SK-N-SH treated with all-trans-retinoic acid at 6 μM for 48 hours (cell line): ENCODE measurements around the gene PHACTR3.

Experiments used
- ATAC-seq: fragments of 200-7000 bp; cut with Tn5 transposase; 3 replicates; pipeline ENCODE4 v1.9.1; 2020; ENCODE audit warnings: mild to moderate bottlenecking, moderate library complexity
- ARNTL ChIP-seq: fragments of 450-650 bp; formaldehyde crosslinking; IDR thresholded peaks from 2 replicates; pipeline ENCODE4 v1.5.0; 2020; ENCODE audit warnings: low read depth, mild to moderate bottlenecking, moderate library complexity, borderline replicate concordance
- CSDC2 ChIP-seq: fragments of 250-450 bp; sonication (Bioruptor Pico); IDR thresholded peaks from 2 replicates; pipeline ENCODE4 v1.5.0; 2020; ENCODE audit warnings: mild to moderate bottlenecking, moderate library complexity
- CSRNP3 ChIP-seq: fragments of 250-450 bp; sonication (Bioruptor Pico); IDR thresholded peaks from 2 replicates; pipeline ENCODE4 v1.5.1; 2021; ENCODE audit warnings: mild to moderate bottlenecking, moderate library complexity
- ESRRG ChIP-seq: fragments of 250-450 bp; sonication (Bioruptor Pico); IDR thresholded peaks from 2 replicates; pipeline ENCODE4 v1.6.1; 2021; ENCODE audit warnings: mild to moderate bottlenecking
- GLIS3 ChIP-seq: fragments of 250-450 bp; sonication (Bioruptor Pico); IDR thresholded peaks from 2 replicates; pipeline ENCODE4 v1.5.0; 2020; ENCODE audit warnings: mild to moderate bottlenecking, moderate library complexity
- OSR1 ChIP-seq: fragments of 250-450 bp; sonication (Bioruptor Pico); IDR thresholded peaks from 2 replicates; pipeline ENCODE4 v1.8.0; 2022; ENCODE audit warnings: moderate library complexity, mild to moderate bottlenecking, inconsistent platforms
- PATZ1 ChIP-seq: fragments of 250-450 bp; sonication (Bioruptor Pico); IDR thresholded peaks from 2 replicates; pipeline ENCODE4 v1.8.0; 2020; ENCODE audit warnings: mild to moderate bottlenecking, moderate library complexity, borderline replicate concordance
- POU6F1 ChIP-seq: fragments of 250-450 bp; sonication (Bioruptor Pico); IDR thresholded peaks from 2 replicates; pipeline ENCODE4 v1.8.0; 2021; ENCODE audit warnings: low read depth, mild to moderate bottlenecking, moderate library complexity, borderline replicate concordance
- PPARA ChIP-seq: fragments of 250-450 bp; sonication (Bioruptor Pico); IDR thresholded peaks from 2 replicates; pipeline ENCODE4 v1.5.0; 2020; ENCODE audit warnings: mild to moderate bottlenecking, borderline replicate concordance
- RARB ChIP-seq: fragments of 250-450 bp; sonication (Bioruptor Pico); IDR thresholded peaks from 2 replicates; pipeline ENCODE4 v1.8.0; 2021; ENCODE audit warnings: mild to moderate bottlenecking, moderate library complexity
- SNAI2 ChIP-seq: fragments of 250-450 bp; sonication (Bioruptor Pico); IDR thresholded peaks from 2 replicates; pipeline ENCODE4 v1.5.0; 2020; ENCODE audit warnings: mild to moderate bottlenecking, moderate library complexity
- TCF4 ChIP-seq: fragments of 250-450 bp; sonication (Bioruptor Pico); IDR thresholded peaks from 2 replicates; pipeline ENCODE4 v1.8.0; 2021; ENCODE audit warnings: mild to moderate bottlenecking, moderate library complexity, borderline replicate concordance
- TOX ChIP-seq: fragments of 250-450 bp; sonication (Bioruptor Pico); IDR thresholded peaks from 2 replicates; pipeline ENCODE4 v1.8.0; 2021; ENCODE audit warnings: mild to moderate bottlenecking, moderate library complexity, borderline replicate concordance
- TSHZ2 ChIP-seq: fragments of 250-450 bp; sonication (Bioruptor Pico); IDR thresholded peaks from 2 replicates; pipeline ENCODE4 v1.5.0; 2020; ENCODE audit warnings: mild to moderate bottlenecking, moderate library complexity
- ZC3H10 ChIP-seq: fragments of 250-450 bp; sonication (Bioruptor Pico); IDR thresholded peaks from 2 replicates; pipeline ENCODE4 v1.5.1; 2021; ENCODE audit warnings: mild to moderate bottlenecking, moderate library complexity
- ZFP3 ChIP-seq: fragments of 250-450 bp; sonication (Bioruptor Pico); IDR thresholded peaks from 2 replicates; pipeline ENCODE4 v1.5.0; 2020; ENCODE audit warnings: mild to moderate bottlenecking, moderate library complexity
- ZFP30 ChIP-seq: fragments of 450-650 bp; formaldehyde crosslinking; IDR thresholded peaks from 2 replicates; pipeline ENCODE4 v1.5.0; 2022; ENCODE audit warnings: mild to moderate bottlenecking, moderate library complexity
- ZNF565 ChIP-seq: fragments of 450-650 bp; formaldehyde crosslinking; conservative IDR thresholded peaks from 2 replicates; pipeline ENCODE4 v1.5.0; 2020; ENCODE audit warnings: low read depth, mild to moderate bottlenecking, moderate library complexity
- ZNF70 ChIP-seq: fragments of 450-650 bp; formaldehyde crosslinking; IDR thresholded peaks from 2 replicates; pipeline ENCODE4 v1.5.0; 2020; ENCODE audit warnings: mild to moderate bottlenecking, moderate library complexity
- ZNF8 ChIP-seq: fragments of 450-650 bp; formaldehyde crosslinking; IDR thresholded peaks from 2 replicates; pipeline ENCODE4 v1.5.0; 2020; ENCODE audit warnings: mild to moderate bottlenecking, moderate library complexity

Gene PHACTR3

GRCh38 chr20:59647271-59647670 is 42.9 kb downstream of the PHACTR3 start:
- ATAC-seq, result no peak
- TF ChIP-seq OSR1 (no peak), PATZ1 (no peak), ZNF70 (CRISPR knock-in tag) (no peak), SNAI2 (CRISPR knock-in tag) (no peak), TOX (CRISPR knock-in tag) (no peak), TCF4 (CRISPR knock-in tag) (no peak), CSDC2 (CRISPR knock-in tag) (no peak), ZFP30 (no peak), PPARA (CRISPR knock-in tag) (no peak), ZFP3 (CRISPR knock-in tag) (no peak), GLIS3 (CRISPR knock-in tag) (no peak), CSRNP3 (CRISPR knock-in tag) (no peak), TSHZ2 (CRISPR knock-in tag) (no peak), ESRRG (no peak), ZNF565 (CRISPR knock-in tag) (no peak), RARB (CRISPR knock-in tag) (no peak), POU6F1 (CRISPR knock-in tag) (no peak)
- TF ChIP-seq, all 23 proteins: peak for 0

- TF ChIP-seq ZC3H10 (CRISPR knock-in tag), result no peak
- TF ChIP-seq ARNTL, result no peak
- no peak for TF ChIP-seq ZFP3 (CRISPR knock-in tag)
- no peak for TF ChIP-seq ZNF565 (CRISPR knock-in tag)
- TF ChIP-seq TSHZ2 (CRISPR knock-in tag), result no peak
- no peak for TF ChIP-seq PATZ1
- no peak for TF ChIP-seq ZNF70 (CRISPR knock-in tag)
- no peak for TF ChIP-seq OSR1
- no peak for TF ChIP-seq RARB (CRISPR knock-in tag)
- TF ChIP-seq PPARA (CRISPR knock-in tag), result no peak
- no peak for TF ChIP-seq ZNF8 (CRISPR knock-in tag)
- no peak for TF ChIP-seq TOX (CRISPR knock-in tag)
- ATAC-seq, result no peak
Observed at GRCh38 chr20:59648466-59649070, 44.2 kb downstream of the PHACTR3 start.
